ENCODE results near the gene GGACT.

The GGACT gene

GRCh38 chr13:100549316-100549715 lies 39.3 kb downstream of the GGACT start:
- Histone ChIP-seq H3K79me2 (ENCODE audit: control insufficient read depth, insufficient read depth, low read length, unreplicated experiment) (no peaks in the 10 kb centered on the region), H2AFZ (ENCODE audit: low read length, unreplicated experiment) (no peak overlapping the region), H3K4me3 (ENCODE audit: low read depth, low read length) (no peak overlapping the region), H3K27ac (ENCODE audit: low read depth, low read length) (no peak overlapping the region), H3K27me3 (ENCODE audit: insufficient read depth, low read length) (no peaks in the 10 kb centered on the region), H3K36me3 (ENCODE audit: insufficient read depth, low read length) (no peaks in the 10 kb centered on the region), H3K4me1 (ENCODE audit: control insufficient read depth, insufficient read depth, low read length, unreplicated experiment) (no peaks in the 10 kb centered on the region)

- Histone ChIP-seq H3K79me2 (ENCODE audit: control insufficient read depth, insufficient read depth, low read length, unreplicated experiment) (no peaks in the 10 kb centered on the region), H3K36me3 (ENCODE audit: insufficient read depth, low read length) (no peaks in the 10 kb centered on the region), H3K27ac (ENCODE audit: low read depth, low read length) (no peak overlapping the region), H3K27me3 (ENCODE audit: insufficient read depth, low read length) (no peaks in the 10 kb centered on the region), H2AFZ (ENCODE audit: low read length, unreplicated experiment) (no peak overlapping the region), H3K4me1 (ENCODE audit: control insufficient read depth, insufficient read depth, low read length, unreplicated experiment) (no peaks in the 10 kb centered on the region), H3K4me3 (ENCODE audit: low read depth, low read length) (no peak overlapping the region)
Measured at GRCh38 chr13:100547791-100548201, 40.8 kb downstream of the GGACT start.

- H3K4me1 ChIP-seq (ENCODE audit: control insufficient read depth, insufficient read depth, low read length, unreplicated experiment): no peaks in the 10 kb centered on the region
- no peaks in the 10 kb centered on the region for H3K27me3 ChIP-seq (ENCODE audit: insufficient read depth, low read length)
- H3K36me3 ChIP-seq (ENCODE audit: insufficient read depth, low read length): no peaks in the 10 kb centered on the region
- no peaks in the 10 kb centered on the region for H3K79me2 ChIP-seq (ENCODE audit: control insufficient read depth, insufficient read depth, low read length, unreplicated experiment)
- no peak overlapping the region for H2AFZ ChIP-seq (ENCODE audit: low read length, unreplicated experiment)
- H3K4me3 ChIP-seq (ENCODE audit: low read depth, low read length): no peak overlapping the region
- no peak overlapping the region for H3K27ac ChIP-seq (ENCODE audit: low read depth, low read length)
Measured at GRCh38 chr13:100546713-100547405, 41.7 kb downstream of the GGACT start.

GRCh38 chr13:100545684-100546061 lies 42.9 kb downstream of the GGACT start:
- no peak overlapping the region for H3K27ac ChIP-seq (ENCODE audit: low read depth, low read length)
- H3K4me1 ChIP-seq (ENCODE audit: control insufficient read depth, insufficient read depth, low read length, unreplicated experiment): no peaks in the 10 kb centered on the region
- H3K36me3 ChIP-seq (ENCODE audit: insufficient read depth, low read length): no peaks in the 10 kb centered on the region

GRCh38 chr13:100544866-100545683 lies 43.5 kb downstream of the GGACT start:
- no peak overlapping the region for H3K27ac ChIP-seq (ENCODE audit: low read depth, low read length)
- no peaks in the 10 kb centered on the region for H3K79me2 ChIP-seq (ENCODE audit: control insufficient read depth, insufficient read depth, low read length, unreplicated experiment)
- H3K27me3 ChIP-seq (ENCODE audit: insufficient read depth, low read length): no peaks in the 10 kb centered on the region

More at GRCh38 chr13:100545684-100546061, 42.9 kb downstream of the GGACT start:
- Histone ChIP-seq H3K4me3 (ENCODE audit: low read depth, low read length) (no peak overlapping the region), H3K27me3 (ENCODE audit: insufficient read depth, low read length) (no peaks in the 10 kb centered on the region), H3K79me2 (ENCODE audit: control insufficient read depth, insufficient read depth, low read length, unreplicated experiment) (no peaks in the 10 kb centered on the region), H2AFZ (ENCODE audit: low read length, unreplicated experiment) (no peak overlapping the region)

GRCh38 chr13:100543872-100544602 lies 44.6 kb downstream of the GGACT start:
- H3K4me3 ChIP-seq (ENCODE audit: low read depth, low read length): no peak overlapping the region
- H3K27me3 ChIP-seq (ENCODE audit: insufficient read depth, low read length): no peaks in the 10 kb centered on the region
- H2AFZ ChIP-seq (ENCODE audit: low read length, unreplicated experiment): no peak overlapping the region
- H3K36me3 ChIP-seq (ENCODE audit: insufficient read depth, low read length): no peaks in the 10 kb centered on the region
- H3K4me1 ChIP-seq (ENCODE audit: control insufficient read depth, insufficient read depth, low read length, unreplicated experiment): no peaks in the 10 kb centered on the region
- H3K79me2 ChIP-seq (ENCODE audit: control insufficient read depth, insufficient read depth, low read length, unreplicated experiment): no peaks in the 10 kb centered on the region
- H3K27ac ChIP-seq (ENCODE audit: low read depth, low read length): no peak overlapping the region

More at GRCh38 chr13:100544866-100545683, 43.5 kb downstream of the GGACT start:
- Histone ChIP-seq H3K4me1 (ENCODE audit: control insufficient read depth, insufficient read depth, low read length, unreplicated experiment) (no peaks in the 10 kb centered on the region), H3K36me3 (ENCODE audit: insufficient read depth, low read length) (no peaks in the 10 kb centered on the region), H2AFZ (ENCODE audit: low read length, unreplicated experiment) (no peak overlapping the region), H3K4me3 (ENCODE audit: low read depth, low read length) (no peak overlapping the region)

- Histone ChIP-seq H3K36me3 (ENCODE audit: insufficient read depth, low read length) (no peaks in the 10 kb centered on the region), H3K27ac (ENCODE audit: low read depth, low read length) (no peak overlapping the region), H3K79me2 (ENCODE audit: control insufficient read depth, insufficient read depth, low read length, unreplicated experiment) (no peaks in the 10 kb centered on the region), H2AFZ (ENCODE audit: low read length, unreplicated experiment) (no peak overlapping the region), H3K4me3 (ENCODE audit: low read depth, low read length) (no peak overlapping the region), H3K27me3 (ENCODE audit: insufficient read depth, low read length) (no peaks in the 10 kb centered on the region), H3K4me1 (ENCODE audit: control insufficient read depth, insufficient read depth, low read length, unreplicated experiment) (no peaks in the 10 kb centered on the region)
Measured at GRCh38 chr13:100542826-100543156, 45.8 kb downstream of the GGACT start.

GRCh38 chr13:100541897-100542825 lies 46.4 kb downstream of the GGACT start:
- Histone ChIP-seq H3K36me3 (ENCODE audit: insufficient read depth, low read length) (no peaks in the 10 kb centered on the region), H3K27ac (ENCODE audit: low read depth, low read length) (no peak overlapping the region), H3K27me3 (ENCODE audit: insufficient read depth, low read length) (no peaks in the 10 kb centered on the region), H2AFZ (ENCODE audit: low read length, unreplicated experiment) (no peak overlapping the region), H3K4me3 (ENCODE audit: low read depth, low read length) (no peak overlapping the region), H3K79me2 (ENCODE audit: control insufficient read depth, insufficient read depth, low read length, unreplicated experiment) (no peaks in the 10 kb centered on the region), H3K4me1 (ENCODE audit: control insufficient read depth, insufficient read depth, low read length, unreplicated experiment) (no peaks in the 10 kb centered on the region)

- Histone ChIP-seq H3K4me1 (ENCODE audit: control insufficient read depth, insufficient read depth, low read length, unreplicated experiment) (no peaks in the 10 kb centered on the region), H2AFZ (ENCODE audit: low read length, unreplicated experiment) (no peak overlapping the region), H3K79me2 (ENCODE audit: control insufficient read depth, insufficient read depth, low read length, unreplicated experiment) (no peaks in the 10 kb centered on the region), H3K36me3 (ENCODE audit: insufficient read depth, low read length) (no peaks in the 10 kb centered on the region), H3K27me3 (ENCODE audit: insufficient read depth, low read length) (no peaks in the 10 kb centered on the region), H3K4me3 (ENCODE audit: low read depth, low read length) (no peak overlapping the region), H3K27ac (ENCODE audit: low read depth, low read length) (no peak overlapping the region)
Measured at GRCh38 chr13:100540621-100541020, 48.0 kb downstream of the GGACT start.

GRCh38 chr13:100537951-100538462 lies 50.6 kb downstream of the GGACT start:
- no peaks in the 10 kb centered on the region for H3K27me3 ChIP-seq (ENCODE audit: insufficient read depth, low read length)
- no peak overlapping the region for H2AFZ ChIP-seq (ENCODE audit: low read length, unreplicated experiment)
- H3K79me2 ChIP-seq (ENCODE audit: control insufficient read depth, insufficient read depth, low read length, unreplicated experiment): no peaks in the 10 kb centered on the region
- H3K27ac ChIP-seq (ENCODE audit: low read depth, low read length): no peak overlapping the region
- no peaks in the 10 kb centered on the region for H3K36me3 ChIP-seq (ENCODE audit: insufficient read depth, low read length)
- H3K4me1 ChIP-seq (ENCODE audit: control insufficient read depth, insufficient read depth, low read length, unreplicated experiment): no peaks in the 10 kb centered on the region
- H3K4me3 ChIP-seq (ENCODE audit: low read depth, low read length): no peak overlapping the region
